ENCODE measurements around the gene PRKG1.

DNA sequence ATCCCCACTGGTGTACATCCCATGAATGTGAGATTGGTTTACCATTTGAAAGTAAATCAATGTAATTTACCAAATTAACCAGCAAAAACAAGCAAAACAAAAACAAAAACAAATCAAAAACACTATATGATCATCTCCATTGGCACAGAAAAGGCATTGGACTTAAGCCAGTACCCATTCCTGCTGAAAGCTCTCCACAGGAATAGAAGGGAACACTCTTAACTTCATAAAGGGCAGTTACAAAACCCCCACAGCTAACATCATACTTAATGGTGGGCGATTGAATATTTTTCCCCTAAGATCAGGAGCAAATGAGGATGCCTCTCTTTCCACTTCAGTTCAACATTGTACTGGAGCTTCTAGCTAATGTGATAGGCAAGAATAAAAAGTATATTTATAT lies 34.1 kb downstream of the PRKG1 start:
- TF ChIP-seq, protein P1, sequence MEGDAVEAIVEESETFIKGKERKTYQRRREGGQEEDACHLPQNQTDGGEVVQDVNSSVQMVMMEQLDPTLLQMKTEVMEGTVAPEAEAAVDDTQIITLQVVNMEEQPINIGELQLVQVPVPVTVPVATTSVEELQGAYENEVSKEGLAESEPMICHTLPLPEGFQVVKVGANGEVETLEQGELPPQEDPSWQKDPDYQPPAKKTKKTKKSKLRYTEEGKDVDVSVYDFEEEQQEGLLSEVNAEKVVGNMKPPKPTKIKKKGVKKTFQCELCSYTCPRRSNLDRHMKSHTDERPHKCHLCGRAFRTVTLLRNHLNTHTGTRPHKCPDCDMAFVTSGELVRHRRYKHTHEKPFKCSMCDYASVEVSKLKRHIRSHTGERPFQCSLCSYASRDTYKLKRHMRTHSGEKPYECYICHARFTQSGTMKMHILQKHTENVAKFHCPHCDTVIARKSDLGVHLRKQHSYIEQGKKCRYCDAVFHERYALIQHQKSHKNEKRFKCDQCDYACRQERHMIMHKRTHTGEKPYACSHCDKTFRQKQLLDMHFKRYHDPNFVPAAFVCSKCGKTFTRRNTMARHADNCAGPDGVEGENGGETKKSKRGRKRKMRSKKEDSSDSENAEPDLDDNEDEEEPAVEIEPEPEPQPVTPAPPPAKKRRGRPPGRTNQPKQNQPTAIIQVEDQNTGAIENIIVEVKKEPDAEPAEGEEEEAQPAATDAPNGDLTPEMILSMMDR (IDR thresholded peaks at IDR 0.05) = no peak
- TF ChIP-seq POLR2A (IDR thresholded peaks at IDR 0.05) (no peak), POLR2AphosphoS5 (IDR thresholded peaks at IDR 0.05) (no peak), EP300 (IDR thresholded peaks at IDR 0.05) (no peak)
